NCI-H526 (cell line): ENCODE measurements around the gene DCXR.
A peak's percentile ranks its signal among the peaks of the same experiment; 100 is the strongest.
"Not testable (repeated sequence)": the region's sequence is repeated elsewhere in the genome, so short reads cannot be mapped to it uniquely, and the experiment has no call there.

Experiments used
- DNase-seq, 2 experiments: peaks; one replicate each; lab custom pipeline; 2025; lab: John Stamatoyannopoulos, UW

The DCXR gene

DNA sequence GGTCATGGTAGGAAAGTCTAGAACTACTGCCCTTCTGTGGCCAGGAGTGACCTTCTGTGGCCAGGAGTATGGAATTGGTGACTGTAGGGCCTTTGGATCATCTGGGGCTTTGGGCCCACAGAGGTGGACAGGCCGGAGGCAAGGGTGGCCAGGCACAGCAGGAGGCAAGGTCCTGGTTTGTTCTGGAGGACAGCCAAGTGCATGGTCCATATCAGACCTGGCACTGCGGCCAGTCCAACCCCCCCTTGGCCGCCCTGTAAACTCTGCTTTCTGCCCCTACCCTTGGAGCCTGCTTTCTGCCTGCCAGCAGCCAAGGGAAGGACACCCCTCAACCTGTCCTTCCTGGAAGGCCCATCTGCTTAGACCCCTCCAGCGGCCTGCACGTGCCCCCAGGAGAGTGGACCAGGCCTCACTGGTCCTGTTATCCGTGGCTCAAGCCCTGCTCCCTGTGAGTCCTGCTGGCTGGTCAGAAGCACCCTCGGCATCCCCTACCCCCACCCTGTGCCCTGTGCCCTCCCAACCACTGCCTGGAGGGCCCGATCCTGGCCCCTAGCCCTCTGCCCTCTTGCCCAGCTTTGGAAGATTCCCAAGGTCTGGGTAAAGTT is 2.3 kb upstream of the DCXR start:
- no peak for DNase-seq

GRCh38 chr17:82038796-82039409 is 1.4 kb upstream of the DCXR start:
- not testable (repeated sequence) for DNase-seq

DNA sequence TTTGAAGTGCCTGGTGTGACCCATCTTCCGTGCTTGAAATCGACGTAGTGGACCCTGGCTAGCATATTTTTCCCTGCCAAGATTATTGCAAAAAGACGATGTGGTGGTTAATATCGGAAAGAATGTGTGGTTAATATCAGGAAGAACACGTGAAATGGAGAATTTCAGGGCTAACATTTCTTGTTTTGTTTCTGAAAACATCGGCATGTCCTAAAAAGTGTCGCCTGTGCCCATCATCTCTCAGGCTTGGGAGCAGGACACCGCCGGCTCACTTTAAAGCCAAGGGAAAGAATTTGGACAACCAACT is 345 bp upstream of the DCXR start:
- DNase-seq, result no peak

DNA sequence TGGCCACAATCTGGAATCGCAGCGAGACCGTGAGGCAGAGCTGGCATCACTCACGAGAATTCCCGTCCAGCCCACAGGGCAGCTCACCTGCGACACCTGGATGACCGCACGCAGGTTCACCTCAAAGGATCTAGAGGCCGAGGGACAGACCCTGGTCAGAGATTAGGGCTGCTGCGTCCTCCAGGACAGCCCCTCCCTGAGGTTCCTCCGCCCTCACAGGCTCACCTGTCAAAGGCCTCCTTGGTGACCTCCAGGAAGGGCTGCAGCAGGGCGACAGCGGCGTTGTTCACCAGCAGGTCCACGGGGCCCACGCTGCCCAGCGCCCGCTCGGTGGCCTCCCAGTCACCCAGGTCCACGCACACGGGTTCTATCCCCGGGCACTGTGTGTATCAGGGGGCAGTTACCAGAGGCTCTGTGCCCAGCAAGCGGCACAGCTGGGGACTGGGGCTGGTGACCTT is 834 bp downstream of the DCXR start:
- no peak for DNase-seq

DNA sequence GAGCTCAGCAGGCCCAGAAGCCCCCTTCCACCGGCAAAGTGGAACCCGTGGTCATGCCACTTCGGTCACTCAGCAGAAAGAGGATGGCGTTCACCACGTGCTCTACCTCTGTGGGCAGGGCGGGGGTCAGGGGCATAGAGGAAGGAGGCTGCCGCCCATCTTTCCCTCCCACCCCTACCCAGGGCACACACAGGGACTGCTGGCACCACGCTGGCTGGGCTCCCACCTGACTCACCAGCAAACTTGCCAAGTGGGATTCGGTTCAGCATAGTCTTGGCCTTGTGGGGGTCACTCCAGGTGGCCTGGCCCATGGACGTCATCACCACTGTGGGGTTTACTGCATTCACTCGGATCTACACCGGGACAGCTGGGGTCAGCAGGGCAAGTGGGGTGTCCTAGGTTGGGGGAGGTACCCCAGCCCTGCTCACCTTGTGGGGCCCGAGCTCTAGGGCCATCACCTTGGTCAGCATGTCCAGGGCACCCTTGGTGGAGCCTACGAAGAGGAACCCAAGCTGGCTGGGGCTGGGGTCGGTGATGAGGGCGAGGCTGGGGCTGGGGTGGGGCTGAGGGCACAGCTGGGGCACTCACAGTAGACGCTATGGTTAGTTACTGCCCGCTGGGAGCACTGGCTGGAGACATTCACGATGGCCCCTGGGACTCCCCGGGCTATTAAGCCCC is 1.4 kb downstream of the DCXR start:
- DNase-seq, result no peak

- DNase-seq, result no peak
These were observed 2.0 kb downstream of the DCXR start for GRCh38 chr17:82035488-82035887.

DNA sequence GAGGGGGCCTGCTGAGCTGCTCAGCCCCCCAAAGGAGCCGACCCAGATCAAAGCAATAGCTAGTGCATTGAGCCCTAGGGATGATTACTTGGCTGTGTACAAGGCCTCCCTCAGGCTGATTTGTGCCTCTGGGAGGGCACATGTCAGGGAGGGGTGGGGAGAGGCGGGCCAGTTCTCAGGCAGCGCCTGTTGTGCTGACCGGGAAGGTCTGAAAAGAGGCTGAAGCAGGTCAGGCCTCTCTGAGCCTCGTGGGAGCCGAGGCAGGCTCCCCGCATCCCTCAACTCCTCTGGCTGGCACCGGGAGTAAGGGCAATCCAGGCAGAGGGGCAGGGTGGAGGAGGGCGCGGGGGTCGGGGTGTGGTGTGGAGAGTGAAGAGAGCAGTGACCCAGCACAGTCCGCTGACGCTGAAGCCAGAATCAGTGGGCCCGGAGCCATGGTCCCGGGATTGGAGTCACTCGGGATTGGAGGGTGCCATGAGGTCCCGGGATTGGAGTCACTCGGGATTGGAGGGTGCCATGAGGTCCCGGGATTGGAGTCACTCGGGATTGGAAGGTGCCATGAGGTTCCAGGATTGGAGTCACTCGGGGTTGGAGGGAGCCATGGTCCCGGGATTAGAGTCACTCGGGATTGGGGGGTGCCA is 3.0 kb downstream of the DCXR start:
- DNase-seq, result no peak

- no peak for DNase-seq
These were observed 4.0 kb downstream of the DCXR start for GRCh38 chr17:82033359-82034085.

- peak; percentile 22 to 86 for DNase-seq
These were observed 5.4 kb downstream of the DCXR start for GRCh38 chr17:82031885-82032627.

DNA sequence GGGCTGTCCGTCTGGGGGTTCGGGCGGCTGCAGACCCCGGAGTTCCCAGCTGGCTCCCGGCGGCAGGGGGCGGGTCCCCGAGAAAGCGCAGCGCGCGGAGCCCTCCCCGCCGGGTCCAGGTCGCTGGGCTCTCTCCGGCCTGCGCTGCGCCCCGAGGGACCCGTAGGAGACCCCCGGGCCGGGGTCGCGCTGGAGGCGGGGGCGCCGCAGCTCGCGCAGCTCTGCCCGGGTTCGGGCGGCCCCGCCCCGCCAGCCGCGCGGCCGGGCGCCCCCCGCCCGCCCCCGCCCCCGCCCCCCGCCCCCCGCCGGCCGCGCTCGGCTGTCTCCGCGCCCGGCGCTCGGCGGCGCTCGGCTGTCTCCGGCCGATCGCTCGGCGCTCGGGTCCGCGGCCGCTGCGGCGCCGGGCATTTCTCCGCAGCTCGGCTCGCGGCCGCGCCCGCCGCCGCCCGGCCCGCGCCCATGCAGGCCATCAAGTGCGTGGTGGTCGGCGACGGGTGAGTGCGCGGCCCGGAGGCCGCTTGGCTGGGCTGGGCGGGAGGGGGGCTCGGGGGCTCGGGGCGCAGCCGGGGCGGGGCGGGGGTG is 6.1 kb downstream of the DCXR start, which contains the start of gene RAC3:
RAC3 (plus strand) TSS at position 376 of the 582 bp plus-strand sequence; CDS start at position 460, 84 bp downstream.
- peak in 1 of 2 experiments; percentile 79 for DNase-seq

DNA sequence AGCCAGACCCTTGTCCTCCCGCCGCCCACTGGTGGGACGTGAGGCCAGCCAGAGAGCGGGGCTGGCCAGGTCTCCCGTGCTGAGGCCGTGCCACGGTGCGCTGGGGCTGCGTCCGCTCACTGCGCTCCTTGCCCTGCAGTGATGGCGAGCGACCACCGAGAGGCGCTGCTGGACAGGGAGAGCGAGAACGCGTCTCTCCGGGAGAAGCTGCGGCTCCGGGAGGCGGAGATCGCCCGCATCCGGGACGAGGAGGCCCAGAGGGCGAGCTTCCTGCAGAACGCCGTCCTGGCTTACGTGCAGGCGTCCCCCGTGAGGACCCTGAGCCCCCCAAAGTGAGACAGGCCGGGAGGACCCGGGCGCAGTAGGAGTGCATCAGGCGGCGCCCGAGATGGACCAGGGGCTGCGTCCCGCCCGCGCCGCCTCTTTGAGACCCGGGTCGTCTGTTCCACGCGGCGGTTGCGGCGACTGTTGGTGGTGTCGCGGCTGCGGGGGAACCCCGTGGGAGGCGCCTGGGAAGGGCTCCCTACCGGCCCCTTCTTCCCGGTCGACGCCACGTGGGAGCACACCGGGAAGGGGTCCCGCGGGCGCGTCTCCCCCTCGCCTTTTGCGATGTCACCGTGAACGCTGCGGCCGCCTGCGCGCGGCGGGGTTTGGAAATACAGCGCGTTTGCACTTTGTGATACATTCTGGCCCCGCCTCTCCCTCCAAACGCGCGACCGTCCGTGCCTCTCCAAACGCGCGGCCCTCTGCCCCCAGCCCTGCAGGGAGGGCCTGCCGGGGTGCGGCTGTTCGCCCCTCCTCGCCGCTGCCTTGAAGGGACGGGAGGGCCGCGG is 6.8 kb downstream of the DCXR start:
- DNase-seq, result peak; percentile 69 to 92

DNA sequence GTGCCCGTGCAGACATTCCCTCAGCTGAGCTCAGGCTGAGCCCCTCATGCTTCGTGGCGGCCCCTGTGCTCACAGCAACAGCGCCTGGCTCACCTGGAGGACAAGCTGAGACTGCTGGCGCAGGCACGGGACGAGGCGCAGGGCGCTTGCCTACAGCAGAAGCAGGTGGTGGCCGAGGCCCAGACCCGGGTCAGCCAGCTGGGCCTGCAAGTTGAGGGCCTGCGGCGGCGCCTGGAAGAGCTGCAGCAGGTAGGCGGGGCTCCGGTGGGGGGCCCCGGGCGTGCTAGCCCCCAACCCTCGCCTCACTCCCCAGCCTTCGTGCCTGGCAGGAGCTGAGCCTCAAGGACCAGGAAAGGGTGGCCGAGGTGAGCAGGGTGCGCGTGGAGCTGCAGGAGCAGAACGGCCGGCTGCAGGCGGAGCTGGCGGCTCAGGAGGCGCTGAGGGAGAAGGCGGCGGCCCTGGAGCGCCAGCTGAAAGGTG is 7.5 kb downstream of the DCXR start:
- no peak for DNase-seq

- no peak for DNase-seq
These were observed 8.1 kb downstream of the DCXR start for GRCh38 chr17:82029391-82029790.

- DNase-seq, result no peak
These were observed 8.5 kb downstream of the DCXR start for GRCh38 chr17:82028966-82029365.

GRCh38 chr17:82028246-82028645 is 9.3 kb downstream of the DCXR start:
- DNase-seq, result no peak

- no peak for DNase-seq
These were observed 11.9 kb downstream of the DCXR start for GRCh38 chr17:82025401-82026107.

DNA sequence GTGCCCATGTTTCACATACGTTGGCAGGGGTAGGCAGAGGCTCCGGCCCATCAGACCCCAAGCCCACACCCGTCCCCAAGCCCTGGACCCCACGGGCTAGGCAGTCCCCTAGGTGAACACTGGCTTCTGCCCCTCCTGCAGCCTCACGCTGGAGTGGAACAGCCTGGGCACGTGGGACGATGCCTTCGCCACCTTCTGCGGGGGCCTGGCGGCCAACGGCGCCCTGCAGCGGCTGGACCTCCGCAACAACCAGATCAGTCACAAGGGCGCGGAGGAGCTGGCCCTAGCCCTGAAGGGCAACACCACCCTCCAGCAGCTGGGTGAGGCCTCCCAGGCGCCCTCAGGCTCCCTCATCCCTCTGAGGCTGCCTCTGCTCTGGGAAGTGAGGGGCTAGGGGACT is 12.6 kb downstream of the DCXR start:
- DNase-seq, result no peak

GRCh38 chr17:82023447-82024241 is 13.9 kb downstream of the DCXR start:
- DNase-seq, result peak in 1 of 2 experiments; percentile 71
